ENCODE results near the gene ZNF30. TPM values are rescaled to one million over a fixed set of nuclear protein-coding genes. Genes with fewer than 3 reads are reported as not detected.

ZNF30 gene
- total and polyA plus RNA-seq, 2 donors (not counting 1 experiment from before 2014, with no cell fraction given), result 3.3 TPM

DNA sequence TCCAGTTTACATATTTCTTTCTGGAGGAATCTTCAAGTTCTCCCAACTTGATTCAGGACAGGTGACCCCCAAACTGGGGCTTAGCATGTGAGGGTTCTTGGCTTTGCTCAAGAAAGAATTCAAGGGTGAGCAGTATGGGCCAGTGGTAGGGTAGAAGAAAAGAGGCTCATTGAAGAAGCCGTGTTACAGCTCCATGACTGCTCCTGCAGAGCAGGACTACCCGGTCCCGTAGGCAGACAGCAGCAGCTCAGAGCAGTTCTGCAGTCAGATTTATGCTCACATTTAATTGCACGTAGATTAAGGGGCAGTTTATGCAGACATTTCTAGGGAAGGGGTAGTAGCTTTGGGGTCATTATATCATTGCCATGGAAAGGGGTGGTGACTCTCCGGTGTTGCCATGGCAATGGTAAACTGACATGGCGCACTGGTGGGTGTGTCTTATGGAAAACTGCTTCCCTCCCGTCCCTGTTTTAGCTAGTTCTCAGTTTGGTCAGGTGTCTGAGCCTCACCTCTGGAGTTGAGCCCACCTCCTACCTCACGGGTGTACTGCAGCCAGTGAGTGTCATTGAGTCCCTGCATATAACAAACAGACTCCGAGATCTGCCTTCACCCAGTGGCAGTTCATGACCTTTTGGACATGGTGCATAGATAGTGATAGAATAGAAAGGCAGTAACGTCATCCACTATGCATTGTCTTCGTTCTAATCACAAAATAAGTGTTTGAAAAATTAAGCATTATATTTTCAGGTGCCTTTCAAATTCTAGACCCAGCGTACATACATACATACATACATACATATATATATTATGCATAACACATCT, 53.3 kb downstream of the ZNF30 start:
- Histone ChIP-seq H4K20me1 (ENCODE audit: control insufficient read depth, insufficient read depth, low read length, poor library complexity, severe bottlenecking) (no peaks in the 10 kb centered on the region), H3K4me2 (replicated peaks; ENCODE audit: low read depth, low read length, poor library complexity, severe bottlenecking) (no peak overlapping the region), H3K79me2 (ENCODE audit: control insufficient read depth, insufficient read depth, low read length) (no peaks in the 10 kb centered on the region), H3K27me3 (replicated peaks in 1 of 4; ENCODE audit: control extremely low read depth in 1 of 4, control insufficient read depth in 3 of 4, insufficient read depth in 4 of 4, low read length in 3 of 4) (peaks cover 0 to 3% (median 2%) of the 10 kb centered on the region in 4 experiments), H2AFZ (ENCODE audit: insufficient read depth, low read depth, low read length, poor library complexity, severe bottlenecking) (no peak overlapping the region), H3K4me1 (ENCODE audit: control insufficient read depth in 2 of 2, insufficient read depth in 2 of 2, low read length in 2 of 2) (no peaks in the 10 kb centered on the region), H3K36me3 (replicated peaks in 1 of 2; ENCODE audit: control extremely low read depth in 1 of 2, control insufficient read depth in 1 of 2, extremely low read depth in 1 of 2, insufficient read depth in 2 of 2, low read length in 1 of 2) (no peaks in the 10 kb centered on the region), H3K9ac (ENCODE audit: low read length) (no peak overlapping the region), H3K9me3 (ENCODE audit: control extremely low read depth in 1 of 3, control insufficient read depth in 2 of 3, insufficient read depth in 1 of 3, low read length in 2 of 3) (peaks cover 0 to 6% (median 0%) of the 10 kb centered on the region in 3 donors), H3K4me3 (ENCODE audit: control extremely low read depth in 1 of 5, extremely low read depth in 1 of 5, insufficient read depth in 1 of 5, low read depth in 2 of 5, low read length in 4 of 5) (no peak overlapping the region), H3K27ac (ENCODE audit: low read length in 2 of 2) (no peak overlapping the region)
- Mint-ChIP-seq H3K4me1 (no peaks in the 10 kb centered on the region), H3K27me3 (peaks cover 18% of the 10 kb centered on the region), H3K9me3 (ENCODE audit: insufficient read depth) (no peaks in the 10 kb centered on the region), H3K27ac (no peak overlapping the region), H3K4me3 (no peak overlapping the region)
- intact Hi-C loops (cut with micrococcal nuclease), result no loop called here
- no peak for ATAC-seq (ENCODE audit: low read depth)
- no peak for DNase-seq
- POLR2A ChIA-PET, result no interaction called here
- TF ChIP-seq, protein P1, sequence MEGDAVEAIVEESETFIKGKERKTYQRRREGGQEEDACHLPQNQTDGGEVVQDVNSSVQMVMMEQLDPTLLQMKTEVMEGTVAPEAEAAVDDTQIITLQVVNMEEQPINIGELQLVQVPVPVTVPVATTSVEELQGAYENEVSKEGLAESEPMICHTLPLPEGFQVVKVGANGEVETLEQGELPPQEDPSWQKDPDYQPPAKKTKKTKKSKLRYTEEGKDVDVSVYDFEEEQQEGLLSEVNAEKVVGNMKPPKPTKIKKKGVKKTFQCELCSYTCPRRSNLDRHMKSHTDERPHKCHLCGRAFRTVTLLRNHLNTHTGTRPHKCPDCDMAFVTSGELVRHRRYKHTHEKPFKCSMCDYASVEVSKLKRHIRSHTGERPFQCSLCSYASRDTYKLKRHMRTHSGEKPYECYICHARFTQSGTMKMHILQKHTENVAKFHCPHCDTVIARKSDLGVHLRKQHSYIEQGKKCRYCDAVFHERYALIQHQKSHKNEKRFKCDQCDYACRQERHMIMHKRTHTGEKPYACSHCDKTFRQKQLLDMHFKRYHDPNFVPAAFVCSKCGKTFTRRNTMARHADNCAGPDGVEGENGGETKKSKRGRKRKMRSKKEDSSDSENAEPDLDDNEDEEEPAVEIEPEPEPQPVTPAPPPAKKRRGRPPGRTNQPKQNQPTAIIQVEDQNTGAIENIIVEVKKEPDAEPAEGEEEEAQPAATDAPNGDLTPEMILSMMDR (IDR thresholded peaks at IDR 0.05), result no peak
- TF ChIP-seq EZH2 (IDR thresholded peaks at IDR 0.05; ENCODE audit: borderline replicate concordance, insufficient read depth, low read depth, low read length, poor library complexity, severe bottlenecking), result no peak
- CTCF ChIA-PET, result no interaction called here
- 95% methylated on average over 7 of the region's 12 CpGs for WGBS (ENCODE audit: insufficient coverage)

DNA sequence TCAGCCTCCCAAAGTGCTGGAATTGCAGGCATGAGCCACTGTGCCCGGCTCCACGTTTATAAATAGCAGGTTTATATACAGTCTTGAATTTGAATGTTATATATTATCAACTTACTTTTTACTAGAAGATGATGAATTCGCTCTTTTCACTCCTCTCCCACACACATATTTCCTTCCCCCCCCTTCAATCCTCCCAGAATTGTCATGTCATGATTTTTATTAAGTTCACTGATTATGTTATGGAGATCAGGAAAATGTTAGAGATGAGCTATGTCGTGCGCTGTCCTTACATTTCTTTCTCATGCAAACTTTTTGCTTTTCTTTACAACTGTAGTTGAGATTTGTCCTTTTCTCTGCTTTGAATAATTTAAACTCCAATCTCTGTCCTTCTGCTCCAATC, 55.6 kb downstream of the ZNF30 start:
- Histone ChIP-seq H3K4me2 (replicated peaks; ENCODE audit: low read depth, low read length, poor library complexity, severe bottlenecking) (no peak overlapping the region), H2AFZ (ENCODE audit: insufficient read depth, low read depth, low read length, poor library complexity, severe bottlenecking) (no peak overlapping the region), H3K27me3 (replicated peaks in 1 of 4; ENCODE audit: control extremely low read depth in 1 of 4, control insufficient read depth in 3 of 4, insufficient read depth in 4 of 4, low read length in 3 of 4) (peaks cover 0 to 3% (median 2%) of the 10 kb centered on the region in 4 experiments), H3K4me1 (ENCODE audit: control insufficient read depth in 2 of 2, insufficient read depth in 2 of 2, low read length in 2 of 2) (no peaks in the 10 kb centered on the region), H3K4me3 (ENCODE audit: control extremely low read depth in 1 of 5, extremely low read depth in 1 of 5, insufficient read depth in 1 of 5, low read depth in 2 of 5, low read length in 4 of 5) (no peak overlapping the region), H3K9ac (ENCODE audit: low read length) (no peak overlapping the region), H3K9me3 (ENCODE audit: control extremely low read depth in 1 of 3, control insufficient read depth in 2 of 3, insufficient read depth in 1 of 3, low read length in 2 of 3) (no peaks in the 10 kb centered on the region), H4K20me1 (ENCODE audit: control insufficient read depth, insufficient read depth, low read length, poor library complexity, severe bottlenecking) (no peaks in the 10 kb centered on the region), H3K79me2 (ENCODE audit: control insufficient read depth, insufficient read depth, low read length) (no peaks in the 10 kb centered on the region), H3K27ac (ENCODE audit: low read length in 2 of 2) (no peak overlapping the region), H3K36me3 (replicated peaks in 1 of 2; ENCODE audit: control extremely low read depth in 1 of 2, control insufficient read depth in 1 of 2, extremely low read depth in 1 of 2, insufficient read depth in 2 of 2, low read length in 1 of 2) (no peaks in the 10 kb centered on the region)
- DNase-seq (no peak), ATAC-seq (ENCODE audit: low read depth) (no peak)
- ChIA-PET POLR2A (no interaction called here), CTCF (no interaction called here)
- H3K4me1 Mint-ChIP-seq, result no peaks in the 10 kb centered on the region
- no CpG with 5 or more reads among the region's 5 CpGs for WGBS (ENCODE audit: insufficient coverage)
- H3K4me3 Mint-ChIP-seq, result no peak overlapping the region
- intact Hi-C loops (cut with micrococcal nuclease), result no loop called here
- H3K27me3 Mint-ChIP-seq, result peaks cover 18% of the 10 kb centered on the region
- no peaks in the 10 kb centered on the region for H3K9me3 Mint-ChIP-seq (ENCODE audit: insufficient read depth)
- no peak overlapping the region for H3K27ac Mint-ChIP-seq
- TF ChIP-seq, protein P1 (IDR thresholded peaks at IDR 0.05), result no peak
- TF ChIP-seq EZH2 (IDR thresholded peaks at IDR 0.05; ENCODE audit: borderline replicate concordance, insufficient read depth, low read depth, low read length, poor library complexity, severe bottlenecking), result no peak

Data from B cell (primary cell).